HS-27A (cell line): ENCODE data around the gene WDR1.

Source experiments
- DNase-seq: peaks from one replicate; pipeline ENCODE4 v3.0.0-alpha.2; 2012; ENCODE audit warnings: low read depth, missing footprints

WDR1 gene

GRCh38 chr4:10083861-10084641 lies 32.5 kb downstream of the WDR1 start:
- no peak for DNase-seq

DNA sequence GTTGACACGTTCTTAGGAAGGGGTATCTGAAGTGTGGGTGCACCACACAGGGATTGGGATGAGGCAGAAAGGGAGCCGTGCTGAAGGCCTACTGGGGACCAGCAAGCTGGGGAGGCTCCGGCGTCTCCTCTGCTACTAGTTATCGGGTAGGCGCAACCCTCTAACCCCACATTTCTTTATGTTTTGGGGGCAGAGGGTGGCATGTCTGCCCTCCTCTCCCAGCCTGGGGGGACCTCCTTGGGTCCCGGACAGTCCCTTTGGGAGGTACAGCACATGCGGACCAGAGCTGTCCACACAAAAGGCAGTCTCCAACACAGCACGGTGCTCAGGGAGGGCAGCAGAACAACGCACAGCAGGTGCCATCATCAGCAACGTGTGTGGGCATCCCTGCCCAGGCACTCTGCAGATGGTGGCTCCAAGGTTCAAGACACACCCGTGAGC lies 33.2 kb downstream of the WDR1 start:
- DNase-seq, result no peak

GRCh38 chr4:10082459-10083272 lies 33.9 kb downstream of the WDR1 start:
- no peak for DNase-seq

GRCh38 chr4:10082047-10082446 lies 34.6 kb downstream of the WDR1 start:
- DNase-seq, result no peak

GRCh38 chr4:10081218-10081606 lies 35.4 kb downstream of the WDR1 start:
- DNase-seq, result no peak

DNA sequence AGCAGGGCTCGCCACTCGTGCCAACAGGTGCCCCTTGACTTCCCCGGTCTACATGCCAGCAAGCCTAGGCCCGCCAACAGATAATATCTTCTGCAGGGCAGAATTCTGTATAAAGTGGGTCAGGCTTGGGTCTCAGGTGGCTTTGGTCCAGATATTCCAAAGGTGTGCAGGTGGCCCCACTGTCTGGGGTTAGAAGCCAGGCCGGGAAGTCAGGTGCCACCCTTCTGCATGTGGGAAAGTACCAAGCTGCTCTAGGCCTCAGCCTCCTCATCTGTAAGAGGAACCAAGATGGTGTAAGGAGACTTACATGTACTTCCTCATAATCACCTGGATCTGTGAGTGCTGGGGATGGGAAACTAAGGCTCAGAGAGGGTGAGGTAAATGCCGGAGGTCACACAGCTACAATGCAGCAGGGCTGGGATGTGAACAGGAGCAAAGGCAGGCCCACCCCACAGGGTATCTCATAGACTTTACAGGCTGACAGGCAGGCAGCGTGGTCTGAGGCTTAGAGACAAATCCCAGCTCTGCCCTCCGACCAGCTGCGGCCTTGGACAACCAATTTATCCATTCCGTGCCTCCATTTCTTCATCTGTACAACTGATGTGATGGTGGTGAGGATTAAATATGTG lies 35.9 kb downstream of the WDR1 start:
- DNase-seq, result no peak

DNA sequence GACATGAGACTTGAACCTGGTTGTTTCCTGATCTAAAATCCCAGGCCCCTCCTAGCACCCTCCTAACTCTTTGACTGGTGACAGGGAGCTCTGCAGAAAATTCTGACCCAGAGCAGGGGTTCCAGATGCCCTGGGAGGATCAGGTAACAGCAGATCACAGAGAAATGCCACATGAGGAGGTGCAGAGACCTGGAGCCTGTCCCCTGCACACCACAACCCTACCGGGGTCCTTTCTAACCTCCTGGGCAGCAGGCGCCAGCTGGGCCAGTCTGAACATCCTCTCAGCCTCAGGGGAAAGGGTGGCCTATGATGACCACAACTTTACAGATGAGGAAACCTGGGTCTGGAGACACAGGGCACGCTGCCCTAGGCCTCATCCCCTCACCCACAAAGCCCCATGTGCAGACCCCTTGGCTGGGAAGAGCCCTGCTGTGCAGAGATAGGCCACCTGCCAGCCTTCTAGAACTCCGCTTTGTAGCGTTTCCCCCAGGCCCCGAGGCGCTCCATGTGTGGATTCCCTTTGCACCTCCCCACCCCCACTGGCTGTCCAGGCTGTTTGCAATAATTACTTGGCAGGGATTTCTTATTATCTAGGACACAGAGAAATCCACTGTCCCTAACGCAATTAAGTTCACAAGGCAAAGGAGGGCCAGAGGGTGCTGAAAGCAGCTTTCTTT lies 36.5 kb downstream of the WDR1 start:
- DNase-seq, result no peak

- DNase-seq, result no peak
These were observed 37.3 kb downstream of the WDR1 start for GRCh38 chr4:10079256-10079655.

GRCh38 chr4:10078481-10079233 lies 37.9 kb downstream of the WDR1 start:
- no peak for DNase-seq

DNA sequence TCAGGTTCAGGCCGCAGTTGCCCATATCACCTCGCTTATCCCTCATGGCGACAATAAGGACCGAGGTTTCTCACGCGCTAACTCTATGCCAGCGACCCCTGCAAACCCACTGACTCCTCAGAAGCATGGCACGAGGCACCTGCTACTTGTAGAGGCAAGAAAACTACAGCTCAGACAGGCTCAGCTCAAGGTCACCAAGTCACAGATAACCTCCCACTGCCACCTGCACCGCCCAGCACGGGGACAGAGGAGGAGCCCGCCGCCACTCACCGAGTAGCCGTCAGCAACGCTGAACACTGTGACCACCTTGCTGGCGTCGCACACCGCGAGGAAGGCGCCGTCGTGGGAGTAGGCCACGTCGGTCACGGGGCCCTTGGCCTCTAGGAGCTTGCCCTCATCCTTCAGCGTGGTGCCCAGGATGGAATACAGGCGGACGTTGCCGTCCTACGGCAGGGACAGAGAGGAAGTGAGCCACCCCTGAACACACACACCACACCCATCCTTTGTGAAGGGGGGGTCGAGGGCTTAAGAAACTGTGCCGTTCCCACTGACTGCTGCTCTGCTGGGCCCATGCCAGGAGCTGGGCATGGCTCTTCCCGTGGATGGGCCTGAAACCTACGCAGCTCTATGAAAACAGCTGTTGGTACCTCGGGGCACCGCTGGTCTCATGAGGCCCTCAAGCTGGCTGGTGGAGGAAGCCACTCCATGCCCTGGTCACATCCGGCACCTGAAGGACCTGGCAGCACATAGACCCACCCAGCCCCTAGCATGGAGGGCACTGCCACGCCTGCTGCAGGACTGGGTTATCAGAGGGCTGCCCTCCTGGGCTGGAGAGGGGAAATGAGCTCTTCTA lies 38.9 kb downstream of the WDR1 start:
- DNase-seq, result no peak

DNA sequence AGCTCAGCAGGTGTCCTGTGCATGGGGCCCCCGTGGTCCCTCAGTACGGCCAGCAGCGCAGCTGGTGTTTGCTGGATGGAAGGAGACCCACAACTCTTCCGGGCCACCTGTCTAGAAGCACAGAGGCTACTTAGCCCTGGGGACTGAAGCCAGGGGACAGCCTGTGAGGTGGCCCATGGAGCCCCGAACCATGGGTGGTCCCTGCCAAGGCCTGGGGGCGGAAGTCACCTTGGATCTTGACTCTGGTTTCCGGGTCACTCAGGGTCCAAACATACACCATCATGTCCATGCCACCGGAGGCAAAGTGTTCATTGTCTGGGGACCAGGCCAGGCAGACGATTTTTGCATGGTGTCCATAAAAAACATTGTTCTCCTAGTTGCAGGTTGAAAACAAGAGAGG lies 39.5 kb downstream of the WDR1 start:
- no peak for DNase-seq

DNA sequence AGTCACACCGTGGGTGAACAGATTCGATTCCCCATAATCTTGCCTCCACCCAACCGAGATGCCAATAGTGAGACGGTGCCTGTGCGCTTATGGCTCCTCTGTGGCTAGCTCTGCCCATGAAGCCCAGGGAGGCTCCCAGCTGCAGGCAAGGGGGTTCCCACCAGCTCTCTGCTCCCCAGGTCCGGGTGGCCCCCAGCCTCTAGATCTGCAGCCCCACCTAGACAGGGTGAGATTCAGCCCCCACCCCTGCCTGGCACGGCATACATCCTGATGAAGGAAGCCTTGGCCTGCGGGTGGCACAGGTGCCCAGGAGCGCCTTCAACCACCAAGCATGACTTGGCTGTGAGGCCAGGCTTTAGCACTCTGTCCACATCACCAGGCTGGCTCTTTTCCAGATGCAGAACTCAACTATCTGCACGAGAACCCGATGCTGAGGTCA lies 40.6 kb downstream of the WDR1 start:
- no peak for DNase-seq

DNA sequence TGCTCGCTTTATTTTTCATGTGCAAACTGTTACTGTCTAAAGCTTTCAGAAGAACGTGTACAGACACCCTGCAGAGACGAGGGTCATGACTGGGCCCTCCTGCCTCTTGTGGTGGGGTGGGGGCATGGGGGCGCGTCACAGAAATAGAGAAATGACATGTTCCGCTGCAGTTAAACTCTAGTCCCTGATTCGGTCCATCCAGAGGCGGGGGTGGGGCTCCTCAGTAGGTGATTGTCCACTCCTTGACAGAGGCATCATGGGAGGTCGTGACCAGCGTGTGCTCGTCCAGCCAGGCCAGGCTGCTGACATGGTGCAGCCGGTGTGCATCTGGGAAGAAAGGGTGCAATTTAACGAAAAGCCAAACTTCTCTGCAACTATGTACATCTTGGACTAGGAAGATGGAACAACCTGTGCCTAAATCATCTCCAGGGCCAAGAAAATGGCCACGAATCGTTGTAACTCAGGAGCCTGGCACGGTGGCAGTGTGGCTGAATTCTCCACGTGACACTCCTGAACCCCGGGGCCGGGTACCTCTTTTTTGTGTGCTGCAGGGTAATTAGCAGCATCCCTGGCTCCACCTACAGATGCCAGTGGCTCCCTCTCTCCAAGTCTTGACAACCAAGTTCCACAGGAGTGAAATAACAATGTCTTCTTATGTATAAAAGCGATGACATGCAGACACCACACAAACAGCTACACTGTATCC lies 41.3 kb downstream of the WDR1 start:
- DNase-seq, result no peak

DNA sequence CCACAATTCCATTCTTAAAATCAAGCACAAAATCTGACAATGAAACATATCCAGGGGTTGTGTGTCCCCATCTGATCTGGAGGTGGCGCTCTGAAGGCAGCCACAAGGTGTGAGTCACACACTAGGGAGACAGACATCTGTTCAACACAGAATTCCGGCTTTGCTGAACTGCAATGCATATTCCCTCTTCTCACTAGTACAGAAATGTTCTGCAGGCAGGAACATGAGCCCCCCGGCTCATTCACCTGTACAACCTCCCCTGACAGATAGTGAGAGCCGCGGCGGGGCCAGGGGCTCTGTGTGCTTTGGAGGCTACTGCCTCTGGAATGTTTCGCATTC lies 41.9 kb downstream of the WDR1 start:
- DNase-seq, result no peak

DNA sequence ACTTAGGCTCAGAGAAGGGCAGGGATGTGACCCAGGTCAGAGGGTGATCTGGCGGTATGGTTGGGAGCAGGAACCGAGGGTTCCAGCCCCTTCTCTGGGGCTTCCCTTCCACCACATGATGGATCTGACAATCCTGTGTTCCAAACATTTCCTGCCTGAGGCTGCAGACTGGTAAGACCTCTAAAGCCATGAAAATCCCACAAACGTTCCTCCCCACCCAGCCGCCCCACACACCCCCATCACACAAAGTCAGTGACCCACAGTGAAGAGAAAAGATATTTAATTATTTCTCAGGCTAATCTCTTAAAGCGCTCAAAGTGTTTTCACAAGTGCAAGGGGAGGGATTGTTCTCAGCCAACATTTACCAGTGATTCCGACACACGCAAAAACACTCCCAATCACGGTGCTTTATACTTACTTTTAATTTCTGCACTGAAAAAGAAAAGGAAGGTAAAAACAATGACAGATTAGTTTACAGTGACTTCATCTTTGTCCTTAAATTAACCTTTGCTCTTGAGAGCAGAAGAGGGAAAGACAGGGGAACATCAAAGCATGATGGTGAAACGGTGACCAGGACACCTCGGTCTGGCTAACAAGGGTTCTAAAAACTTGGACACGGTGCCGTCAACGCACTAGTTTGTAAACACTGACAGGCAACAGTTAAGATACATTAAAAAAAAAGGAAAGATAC lies 42.4 kb downstream of the WDR1 start:
- DNase-seq, result no peak

GRCh38 chr4:10072420-10073017 lies 44.1 kb downstream of the WDR1 start:
- DNase-seq, result no peak

DNA sequence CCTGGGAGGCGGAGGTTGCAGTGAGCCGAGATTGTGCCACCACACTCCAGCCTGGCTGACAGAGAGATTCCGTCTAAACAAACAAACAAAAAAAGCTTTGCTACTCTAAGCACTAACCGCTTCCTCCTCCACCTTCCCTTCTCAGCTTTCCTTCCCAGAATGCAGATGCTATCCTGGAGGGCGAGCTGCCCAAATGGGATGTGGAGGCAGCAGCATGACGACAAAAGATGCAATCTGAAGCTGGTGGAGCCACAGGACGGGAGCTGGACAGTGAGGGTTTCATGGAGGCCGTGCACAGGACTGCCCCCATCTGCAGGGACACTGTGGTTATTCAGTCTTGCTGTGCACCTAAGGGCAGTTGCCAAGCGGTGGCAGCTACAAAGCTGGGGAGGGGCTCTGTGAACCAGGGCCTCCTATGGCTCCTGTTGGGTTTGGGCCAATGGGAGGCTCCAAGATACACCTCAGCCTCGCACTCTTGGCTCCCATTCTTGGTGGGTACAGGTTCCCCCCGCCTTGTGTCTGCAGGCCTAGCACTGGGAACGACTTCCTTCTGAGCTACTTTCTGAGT lies 47.4 kb downstream of the WDR1 start:
- no peak for DNase-seq
